ENCODE measurements around the gene ASIC5.
"Not testable (repeated sequence)": the region's sequence is repeated elsewhere in the genome, so short reads cannot be mapped to it uniquely, and the experiment has no call there.

Gene ASIC5

GRCh38 chr4:155807021-155807420, 59.1 kb downstream of the ASIC5 start:
- TF ChIP-seq CTCF (IDR thresholded peaks at IDR 0.05; ENCODE audit: control insufficient read depth, extremely low read depth, insufficient read depth): no peak
- no peak overlapping the region for H3K4me3 ChIP-seq (ENCODE audit: low read depth, low read length)
- DNase-seq (ENCODE audit: low read depth): no peak

- H3K4me3 ChIP-seq (ENCODE audit: low read depth, low read length): no peak overlapping the region
- DNase-seq (ENCODE audit: low read depth): no peak
- TF ChIP-seq CTCF (IDR thresholded peaks at IDR 0.05; ENCODE audit: control insufficient read depth, extremely low read depth, insufficient read depth): no peak
Measured at GRCh38 chr4:155805016-155805415, 61.1 kb downstream of the ASIC5 start.

- TF ChIP-seq CTCF (IDR thresholded peaks at IDR 0.05; ENCODE audit: control insufficient read depth, extremely low read depth, insufficient read depth): no peak
- no peak overlapping the region for H3K4me3 ChIP-seq (ENCODE audit: low read depth, low read length)
- no peak for DNase-seq (ENCODE audit: low read depth)
Measured at GRCh38 chr4:155802190-155802959, 63.7 kb downstream of the ASIC5 start.

- no peak overlapping the region for H3K4me3 ChIP-seq (ENCODE audit: low read depth, low read length)
- no peak for DNase-seq (ENCODE audit: low read depth)
- no peak for TF ChIP-seq CTCF (IDR thresholded peaks at IDR 0.05; ENCODE audit: control insufficient read depth, extremely low read depth, insufficient read depth)
Measured at GRCh38 chr4:155800685-155801343, 65.3 kb downstream of the ASIC5 start.

- no peak for DNase-seq (ENCODE audit: low read depth)
- no peak for TF ChIP-seq CTCF (IDR thresholded peaks at IDR 0.05; ENCODE audit: control insufficient read depth, extremely low read depth, insufficient read depth)
- H3K4me3 ChIP-seq (ENCODE audit: low read depth, low read length): no peak overlapping the region
Measured at GRCh38 chr4:155799794-155800123, 66.3 kb downstream of the ASIC5 start.

GRCh38 chr4:155799116-155799793, 66.8 kb downstream of the ASIC5 start:
- H3K4me3 ChIP-seq (ENCODE audit: low read depth, low read length): no peak overlapping the region
- no peak for TF ChIP-seq CTCF (IDR thresholded peaks at IDR 0.05; ENCODE audit: control insufficient read depth, extremely low read depth, insufficient read depth)
- DNase-seq (ENCODE audit: low read depth): no peak

- not testable (repeated sequence) for DNase-seq (ENCODE audit: low read depth); H3K4me3 ChIP-seq (ENCODE audit: low read depth, low read length)
Measured at GRCh38 chr4:155797581-155797980, 68.5 kb downstream of the ASIC5 start.

Data from LNCaP clone FGC (cell line).